ENCODE results near the gene SYNGR1.

- TF ChIP-seq USF1 (IDR thresholded peaks at IDR 0.05) (no peak), CEBPB (IDR thresholded peaks at IDR 0.05) (no peak), RAD21 (IDR thresholded peaks at IDR 0.05; ENCODE audit: low read depth) (no peak), TAF1 (IDR thresholded peaks at IDR 0.05; ENCODE audit: low read depth) (no peak), NFIC (IDR thresholded peaks at IDR 0.05) (no peak), TCF12 (IDR thresholded peaks at IDR 0.05; ENCODE audit: low read depth) (no peak), TEAD4 (IDR thresholded peaks at IDR 0.05) (no peak), EP300 (IDR thresholded peaks at IDR 0.05; ENCODE audit: borderline replicate concordance) (no peak), MAX (IDR thresholded peaks at IDR 0.05) (no peak), REST (IDR thresholded peaks at IDR 0.05; ENCODE audit: low read depth) (no peak), YY1 (IDR thresholded peaks at IDR 0.05; ENCODE audit: low read depth) (no peak), EGR1 (IDR thresholded peaks at IDR 0.05) (no peak), ZBTB7A (IDR thresholded peaks at IDR 0.05; ENCODE audit: low read depth) (no peak)
Observed at GRCh38 chr22:39314251-39314971, 35.4 kb upstream of the SYNGR1 start.
